Fibroblast of villous mesenchyme (primary cell): ENCODE results near the gene BTBD7. TPM values are rescaled to one million over a fixed set of nuclear protein-coding genes. Genes with fewer than 3 reads are reported as not detected.

Source experiments
- DNase-seq: peaks from one replicate; pipeline ENCODE4 v3.0.0-alpha.2; 2010; ENCODE audit warnings: low read depth
- H3K4me3 ChIP-seq: 2 replicates; pipeline ENCODE4 v1.5.1; 2011; ENCODE audit warnings: low read depth, mild to moderate bottlenecking, low read length
- total RNA-seq: library from RNA; depleted of rRNA; stranded (reverse); fragments of >200 nt; gene quantifications from 2 replicates; pipeline ENCODE4 v1.2.3, GENCODE V29; 2012
- TF ChIP-seq, protein P1 (sequence below): IDR thresholded peaks from 2 replicates; pipeline ENCODE4 v1.5.1; 2012; ENCODE audit warnings: low read depth, mild to moderate bottlenecking, low read length; ENCODE audit not compliant: insufficient read depth

Gene BTBD7
- total RNA-seq, 1 donor: 35.4 TPM

DNA sequence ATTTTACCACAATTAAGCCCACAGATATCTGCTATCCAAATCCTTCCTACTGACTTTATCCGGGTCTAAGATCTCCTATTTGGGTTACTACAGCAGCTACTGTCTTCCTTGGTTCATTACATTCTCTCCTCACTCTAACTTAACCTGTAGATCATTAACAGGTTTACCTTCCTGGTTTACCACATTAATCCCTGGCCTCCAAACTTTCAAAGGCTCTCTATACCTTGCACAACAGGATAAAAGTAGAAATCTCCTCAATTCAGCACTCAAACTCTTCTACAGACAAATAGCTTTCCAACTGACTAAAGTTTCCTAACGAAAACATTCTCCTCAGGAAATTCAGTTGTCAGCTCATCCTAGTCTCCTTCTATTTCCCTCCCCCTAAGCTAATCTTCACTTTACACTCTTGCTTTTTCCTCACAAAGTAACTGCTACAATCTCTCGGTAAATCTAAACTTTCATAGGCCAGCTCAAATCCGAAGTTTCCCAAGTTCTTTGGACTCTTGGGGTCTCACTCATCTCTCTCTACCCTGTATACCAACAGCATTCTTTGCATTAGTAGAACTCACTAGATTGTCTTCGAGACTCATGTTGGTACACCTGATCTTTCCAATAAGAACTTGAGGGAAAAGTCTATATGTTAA is 2.7 kb downstream of the BTBD7 start:
- no peak for DNase-seq
- TF ChIP-seq, protein P1, sequence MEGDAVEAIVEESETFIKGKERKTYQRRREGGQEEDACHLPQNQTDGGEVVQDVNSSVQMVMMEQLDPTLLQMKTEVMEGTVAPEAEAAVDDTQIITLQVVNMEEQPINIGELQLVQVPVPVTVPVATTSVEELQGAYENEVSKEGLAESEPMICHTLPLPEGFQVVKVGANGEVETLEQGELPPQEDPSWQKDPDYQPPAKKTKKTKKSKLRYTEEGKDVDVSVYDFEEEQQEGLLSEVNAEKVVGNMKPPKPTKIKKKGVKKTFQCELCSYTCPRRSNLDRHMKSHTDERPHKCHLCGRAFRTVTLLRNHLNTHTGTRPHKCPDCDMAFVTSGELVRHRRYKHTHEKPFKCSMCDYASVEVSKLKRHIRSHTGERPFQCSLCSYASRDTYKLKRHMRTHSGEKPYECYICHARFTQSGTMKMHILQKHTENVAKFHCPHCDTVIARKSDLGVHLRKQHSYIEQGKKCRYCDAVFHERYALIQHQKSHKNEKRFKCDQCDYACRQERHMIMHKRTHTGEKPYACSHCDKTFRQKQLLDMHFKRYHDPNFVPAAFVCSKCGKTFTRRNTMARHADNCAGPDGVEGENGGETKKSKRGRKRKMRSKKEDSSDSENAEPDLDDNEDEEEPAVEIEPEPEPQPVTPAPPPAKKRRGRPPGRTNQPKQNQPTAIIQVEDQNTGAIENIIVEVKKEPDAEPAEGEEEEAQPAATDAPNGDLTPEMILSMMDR: no peak

DNA sequence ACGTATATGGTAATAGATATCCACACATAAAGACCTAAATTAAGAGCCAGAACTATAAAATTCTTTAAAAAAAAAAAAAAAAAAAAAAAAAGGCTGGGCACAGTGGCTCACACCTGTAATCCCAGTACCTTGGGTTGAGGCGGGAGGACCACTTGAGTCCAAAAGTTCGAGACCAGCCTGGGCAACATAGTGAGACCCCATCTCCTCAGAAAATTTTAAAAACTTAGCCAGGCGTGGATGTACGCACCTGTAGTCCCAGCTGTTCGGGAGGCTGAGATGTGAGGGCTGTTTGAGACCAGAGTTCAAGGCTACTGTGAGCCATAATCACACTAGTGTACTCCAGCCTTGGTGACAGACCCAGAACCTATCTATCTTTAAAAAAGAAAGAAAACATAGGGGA is 4.3 kb downstream of the BTBD7 start:
- no peak overlapping the region for H3K4me3 ChIP-seq
- no peak for DNase-seq
- TF ChIP-seq, protein P1: no peak

More for the DNA sequence above, 2.7 kb downstream of the BTBD7 start:
- H3K4me3 ChIP-seq: no peak overlapping the region

DNA sequence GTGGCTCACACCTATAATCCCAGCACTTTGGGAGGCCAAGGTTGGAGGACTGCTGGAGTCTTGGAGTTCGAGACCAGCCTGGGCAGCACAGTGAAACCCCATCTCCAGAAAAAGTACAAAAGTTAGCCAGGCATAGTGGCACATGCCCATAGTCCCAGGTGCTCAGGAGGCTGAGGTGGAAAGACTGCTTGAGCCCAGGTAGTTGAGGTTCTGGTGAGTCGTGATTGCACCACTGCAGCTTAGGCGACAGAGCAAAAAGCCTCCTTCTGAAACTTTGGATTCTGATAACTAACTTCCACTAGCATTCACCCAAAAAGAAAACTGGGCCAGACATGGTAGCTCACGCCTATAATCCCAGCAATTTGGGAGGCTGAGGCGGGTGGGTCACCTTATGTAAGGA is 6.6 kb downstream of the BTBD7 start:
- no peak overlapping the region for H3K4me3 ChIP-seq
- no peak for DNase-seq
- TF ChIP-seq, protein P1: no peak

DNA sequence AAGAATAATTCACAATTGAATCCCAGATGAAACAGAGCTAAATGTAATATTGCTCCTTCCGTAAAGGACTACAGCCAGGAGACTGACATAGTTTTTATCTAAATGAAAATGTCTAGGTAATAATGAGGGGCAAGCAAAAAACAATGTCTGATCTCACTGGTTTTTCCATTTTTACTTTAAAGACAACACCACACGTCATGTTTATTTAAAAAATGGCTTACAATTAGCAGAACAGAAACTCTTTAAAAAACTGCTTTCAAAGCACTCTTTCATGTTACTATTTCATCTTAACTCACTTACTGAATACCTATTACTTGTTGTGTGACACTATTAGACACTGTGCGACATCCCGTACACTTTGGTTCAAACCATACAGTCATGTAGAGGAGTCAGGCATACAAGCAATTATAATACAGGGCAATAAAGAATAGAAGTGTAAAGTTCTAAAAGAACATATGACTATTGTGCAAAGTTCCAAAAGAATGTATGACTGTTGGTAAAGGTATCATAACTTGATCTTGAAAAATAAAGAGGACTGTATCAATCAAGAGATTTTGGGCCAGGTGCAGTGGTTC is 9.1 kb downstream of the BTBD7 start:
- H3K4me3 ChIP-seq: no peak overlapping the region
- TF ChIP-seq, protein P1: no peak
- DNase-seq: no peak

DNA sequence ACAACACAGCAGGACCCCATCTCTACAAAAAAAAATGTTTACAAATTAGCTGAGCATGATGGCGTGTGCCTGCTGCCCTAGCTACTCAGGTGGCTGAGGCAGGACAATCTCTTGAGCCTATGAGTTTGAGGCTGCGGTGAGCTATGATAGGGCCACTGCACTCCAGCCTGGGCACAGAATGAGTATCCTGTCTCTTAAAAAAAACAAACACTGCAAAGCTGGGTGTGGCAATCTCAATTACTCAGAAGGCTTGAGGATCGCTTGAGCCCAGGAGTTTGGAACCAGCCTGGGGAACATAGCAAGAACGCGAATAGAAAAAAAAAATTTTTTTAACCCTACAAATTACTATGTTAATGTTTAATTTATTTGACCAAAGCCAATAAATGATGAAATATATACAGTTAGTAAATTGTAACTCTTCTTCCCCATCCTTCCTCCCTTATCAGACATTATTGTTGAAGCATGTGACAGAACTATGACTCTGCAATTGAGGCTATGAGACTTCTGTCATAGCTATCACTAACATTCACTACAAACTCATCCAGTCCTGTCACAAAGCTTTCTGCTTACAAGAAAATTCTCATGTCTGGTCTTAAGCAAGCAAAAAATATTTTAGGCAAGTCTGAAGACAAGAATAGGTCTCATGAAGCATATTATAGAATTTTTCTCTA is 9.8 kb downstream of the BTBD7 start:
- TF ChIP-seq, protein P1: no peak
- no peak for DNase-seq
- no peak overlapping the region for H3K4me3 ChIP-seq

DNA sequence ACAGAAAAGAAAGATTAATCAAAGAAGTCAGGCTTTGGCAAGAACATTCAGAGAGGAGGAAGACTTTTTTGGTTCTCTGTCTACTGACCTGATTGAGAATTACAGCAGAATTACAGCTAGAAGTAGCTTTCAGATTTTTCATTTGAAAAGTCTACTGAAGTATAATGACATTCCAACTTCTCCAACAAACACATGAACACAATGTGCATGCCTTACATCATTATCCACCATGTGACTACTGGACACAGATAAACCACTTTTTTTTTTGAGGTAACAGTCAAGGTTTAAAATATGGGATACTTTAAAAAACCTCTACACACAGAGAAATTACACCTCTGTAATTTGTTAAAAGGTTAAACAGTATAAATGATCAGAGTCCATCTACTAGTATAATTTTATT is 12.3 kb downstream of the BTBD7 start:
- TF ChIP-seq, protein P1: no peak
- no peak for DNase-seq
- H3K4me3 ChIP-seq: no peak overlapping the region
